ENCODE measurements around the gene BPGM. TPM values are rescaled to one million over a fixed set of nuclear protein-coding genes. Genes with fewer than 3 reads are reported as not detected.

The BPGM gene
- total and polyA plus RNA-seq, 2 experiments from 2014 or later = 16.9 TPM

GRCh38 chr7:134660242-134660785 lies 13.7 kb downstream of the BPGM start:
- no peak overlapping the region for H2AFZ ChIP-seq
- H3K27me3 ChIP-seq (ENCODE audit: insufficient read depth) = no peaks in the 10 kb centered on the region
- DNase-seq (ENCODE audit: low spot score) (no peak), ATAC-seq (no peak)
- TF ChIP-seq ETS1 (IDR thresholded peaks at IDR 0.05) (no peak), ZNF462 (CRISPR knock-in tag; IDR thresholded peaks at IDR 0.05) (no peak), ZNF331 (CRISPR knock-in tag; IDR thresholded peaks at IDR 0.05; ENCODE audit: low read depth) (no peak), STAT1 (IDR thresholded peaks at IDR 0.05; ENCODE audit: unreplicated experiment) (no peak), POLR2AphosphoS5 (IDR thresholded peaks at IDR 0.05; ENCODE audit: low read depth) (no peak), EZH2 (IDR thresholded peaks at IDR 0.05; ENCODE audit: low read depth, unreplicated experiment) (no peak), CREB1 (CRISPR knock-in tag; IDR thresholded peaks at IDR 0.05; ENCODE audit: low read depth) (no peak), CTCF (conservative IDR thresholded peaks at IDR 0.05; ENCODE audit: low read depth in 2 of 2) (no peak), ZNF114 (CRISPR knock-in tag; IDR thresholded peaks at IDR 0.05) (no peak), JUNB (IDR thresholded peaks at IDR 0.05; ENCODE audit: unreplicated experiment) (no peak), EZH2phosphoT487 (IDR thresholded peaks at IDR 0.05; ENCODE audit: unreplicated experiment) (no peak), NANOG (IDR thresholded peaks at IDR 0.05; ENCODE audit: borderline replicate concordance) (no peak)
- TF ChIP-seq, protein P1, sequence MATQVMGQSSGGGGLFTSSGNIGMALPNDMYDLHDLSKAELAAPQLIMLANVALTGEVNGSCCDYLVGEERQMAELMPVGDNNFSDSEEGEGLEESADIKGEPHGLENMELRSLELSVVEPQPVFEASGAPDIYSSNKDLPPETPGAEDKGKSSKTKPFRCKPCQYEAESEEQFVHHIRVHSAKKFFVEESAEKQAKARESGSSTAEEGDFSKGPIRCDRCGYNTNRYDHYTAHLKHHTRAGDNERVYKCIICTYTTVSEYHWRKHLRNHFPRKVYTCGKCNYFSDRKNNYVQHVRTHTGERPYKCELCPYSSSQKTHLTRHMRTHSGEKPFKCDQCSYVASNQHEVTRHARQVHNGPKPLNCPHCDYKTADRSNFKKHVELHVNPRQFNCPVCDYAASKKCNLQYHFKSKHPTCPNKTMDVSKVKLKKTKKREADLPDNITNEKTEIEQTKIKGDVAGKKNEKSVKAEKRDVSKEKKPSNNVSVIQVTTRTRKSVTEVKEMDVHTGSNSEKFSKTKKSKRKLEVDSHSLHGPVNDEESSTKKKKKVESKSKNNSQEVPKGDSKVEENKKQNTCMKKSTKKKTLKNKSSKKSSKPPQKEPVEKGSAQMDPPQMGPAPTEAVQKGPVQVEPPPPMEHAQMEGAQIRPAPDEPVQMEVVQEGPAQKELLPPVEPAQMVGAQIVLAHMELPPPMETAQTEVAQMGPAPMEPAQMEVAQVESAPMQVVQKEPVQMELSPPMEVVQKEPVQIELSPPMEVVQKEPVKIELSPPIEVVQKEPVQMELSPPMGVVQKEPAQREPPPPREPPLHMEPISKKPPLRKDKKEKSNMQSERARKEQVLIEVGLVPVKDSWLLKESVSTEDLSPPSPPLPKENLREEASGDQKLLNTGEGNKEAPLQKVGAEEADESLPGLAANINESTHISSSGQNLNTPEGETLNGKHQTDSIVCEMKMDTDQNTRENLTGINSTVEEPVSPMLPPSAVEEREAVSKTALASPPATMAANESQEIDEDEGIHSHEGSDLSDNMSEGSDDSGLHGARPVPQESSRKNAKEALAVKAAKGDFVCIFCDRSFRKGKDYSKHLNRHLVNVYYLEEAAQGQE (IDR thresholded peaks at IDR 0.05; ENCODE audit: unreplicated experiment) = no peak
- no peak overlapping the region for H3K27ac Mint-ChIP-seq
- peaks cover 9% of the 10 kb centered on the region for H3K4me1 Mint-ChIP-seq
- no peak overlapping the region for H3K4me2 ChIP-seq
- H3K36me3 ChIP-seq (ENCODE audit: insufficient read depth) = no peaks in the 10 kb centered on the region
- H3K4me3 Mint-ChIP-seq = no peak overlapping the region
- H4K20me1 ChIP-seq (replicated peaks; ENCODE audit: insufficient read depth) = peaks cover 5% of the 10 kb centered on the region; the same call in 1 of the 2 replicates
- no peaks in the 10 kb centered on the region for H3K9me3 Mint-ChIP-seq
- H3K79me2 ChIP-seq (replicated peaks; ENCODE audit: insufficient read depth) = peaks cover 8% of the 10 kb centered on the region; the same call in 1 of the 2 replicates
- H3K4me1 ChIP-seq (ENCODE audit: insufficient read depth) = no peaks in the 10 kb centered on the region
- H3K4me3 ChIP-seq = no peak overlapping the region
- no peaks in the 10 kb centered on the region for H3K27me3 Mint-ChIP-seq (ENCODE audit: insufficient read depth, low read depth, poor library complexity)
- 0 out of 2 replicates have a peak, but pooled peaks cover 4% of the 10 kb centered on the region for H3K9me2 ChIP-seq (ENCODE audit: insufficient read depth)
- peaks cover 8% of the 10 kb centered on the region; the same call in 2 of the 3 replicates for H3K36me3 Mint-ChIP-seq (ENCODE audit: low read depth)
- H3F3A ChIP-seq (replicated peaks; ENCODE audit: low read depth) = no peaks in the 10 kb centered on the region
- H3K27ac ChIP-seq (ENCODE audit: low read depth) = no peak overlapping the region
